ENCODE data around the gene AK9. TPM values are rescaled to one million over a fixed set of nuclear protein-coding genes. Genes with fewer than 3 reads are reported as not detected.

Gene AK9
- total and polyA plus RNA-seq, 2 of the 8 experiments (the other 6 are each of a cell fraction or from before 2014, with no cell fraction given), result 1.8 to 2.2 TPM

- TF ChIP-seq RNF2 (IDR thresholded peaks at IDR 0.05; ENCODE audit: borderline replicate concordance, low read depth, low read length, missing control alignments, poor library complexity, severe bottlenecking), result no peak
These were observed 203.0 kb downstream of the AK9 start (continued) for GRCh38 chr6:109488001-109488400.
